Stimulated activated naive CD4-positive, alpha-beta T cell (primary cell): Measurements from ENCODE around the gene BICD2.
"Not testable (repeated sequence)": the region's sequence is repeated elsewhere in the genome, so short reads cannot be mapped to it uniquely, and the experiment has no call there.

Experiments
- DNase-seq, 6 experiments: peaks; one replicate each; lab custom pipeline; 2025; lab: John Stamatoyannopoulos, UW

The BICD2 gene

DNA sequence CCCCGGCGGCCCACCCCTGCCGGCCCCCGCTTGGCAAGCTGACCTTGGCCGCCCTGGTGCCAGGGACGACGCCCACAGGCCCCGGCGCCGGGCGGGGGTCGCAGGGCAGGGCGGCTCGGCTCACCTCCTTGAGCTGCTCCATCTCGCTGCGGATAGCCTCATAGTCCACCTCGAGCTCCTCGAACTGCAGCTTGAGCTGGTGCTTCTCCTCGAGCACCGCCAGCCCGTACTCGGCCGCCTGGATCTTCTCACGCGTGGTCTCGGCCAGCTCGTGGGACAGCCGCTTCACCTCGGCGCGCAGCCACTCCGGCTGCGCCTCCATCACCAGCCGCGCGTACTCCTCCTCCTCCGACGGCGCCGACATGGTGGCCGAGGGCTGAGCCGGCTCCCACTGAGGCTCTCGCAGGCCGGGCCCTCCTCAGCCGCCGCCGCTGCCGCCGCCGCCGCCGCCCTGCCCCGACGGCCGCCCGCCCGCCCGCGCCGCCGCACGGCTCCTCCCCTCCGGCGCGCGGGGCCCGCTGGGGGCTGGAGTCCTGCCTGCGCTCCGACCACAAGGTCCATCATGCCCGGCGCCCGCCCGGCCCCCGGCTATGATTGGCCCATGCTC lies at the start of gene BICD2:
Gene BICD2 (minus strand): TSS at position 453 of the 607 bp plus-strand sequence. CDS start 89 bp downstream, at position 364.
- DNase-seq: no peak

DNA sequence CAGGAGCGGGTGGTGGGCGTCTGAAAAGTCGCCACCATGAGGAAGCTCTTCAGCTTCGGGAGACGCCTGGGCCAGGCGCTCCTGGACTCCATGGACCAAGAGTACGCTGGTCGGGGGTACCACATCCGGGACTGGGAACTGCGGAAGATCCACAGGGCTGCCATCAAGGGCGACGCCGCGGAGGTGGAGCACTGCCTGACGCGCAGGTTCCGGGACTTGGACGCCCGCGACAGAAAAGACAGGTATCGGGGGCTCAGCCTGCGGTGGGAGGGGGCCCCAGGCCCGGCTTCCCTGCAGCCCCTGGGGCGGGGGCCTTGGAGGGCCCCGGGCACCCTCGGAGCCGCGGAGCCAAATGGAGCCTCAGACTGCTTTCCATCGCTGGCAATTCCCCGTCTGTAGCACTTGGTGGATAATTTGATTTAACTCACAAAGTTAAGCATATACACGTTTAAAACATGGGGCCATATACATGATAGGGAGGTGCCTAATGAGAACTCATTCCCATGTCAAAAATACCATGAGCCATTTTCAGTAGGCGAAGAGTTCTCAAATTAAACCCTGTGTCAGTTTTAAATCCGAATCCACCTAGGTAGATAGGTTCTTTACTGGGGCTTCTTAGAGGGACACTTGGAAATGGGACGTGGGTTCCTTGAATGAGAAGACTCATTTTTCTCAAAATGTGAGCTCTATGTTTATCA lies 45.1 kb upstream of the BICD2 start:
- peak in 2 of 6 experiments; percentile 22 to 25 for DNase-seq

DNA sequence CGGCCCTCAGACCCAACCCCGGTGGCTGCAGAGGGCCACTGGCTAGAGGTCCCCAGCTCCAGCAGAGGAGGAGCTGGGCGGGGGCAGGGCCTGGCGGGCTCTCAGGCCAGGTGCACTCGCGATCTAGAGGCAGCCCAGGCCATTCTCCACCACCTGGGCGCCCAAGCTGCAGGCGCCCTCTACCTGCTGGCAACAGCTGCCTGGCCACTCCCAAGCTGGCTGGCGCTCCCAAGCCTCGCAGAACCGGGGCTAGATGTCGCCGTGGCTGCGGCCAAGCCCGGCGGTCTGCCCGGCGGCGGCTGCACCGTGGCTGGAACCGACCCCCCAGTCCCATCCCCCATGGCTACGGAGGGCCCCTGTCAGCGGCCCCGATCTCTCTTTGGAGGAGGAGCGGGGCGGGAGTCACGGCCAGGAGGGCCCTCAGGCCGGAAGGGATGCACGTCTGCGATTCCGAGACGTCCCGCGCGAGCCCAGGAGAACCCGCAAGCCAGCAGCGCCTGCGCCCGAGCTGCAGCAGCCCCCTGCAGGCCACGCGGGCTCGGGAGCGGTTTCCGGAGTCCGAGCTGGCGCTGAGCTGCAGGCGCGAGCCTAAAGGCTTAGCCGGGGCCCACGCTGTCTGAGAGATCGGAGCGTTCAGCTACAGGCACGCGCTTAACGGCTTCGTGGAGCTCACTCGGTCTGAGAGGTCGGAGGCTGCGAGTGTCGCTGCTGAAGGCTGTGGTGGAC lies 44.3 kb upstream of the BICD2 start:
- DNase-seq: peak; percentile 19 to 57 (median 36)

DNA sequence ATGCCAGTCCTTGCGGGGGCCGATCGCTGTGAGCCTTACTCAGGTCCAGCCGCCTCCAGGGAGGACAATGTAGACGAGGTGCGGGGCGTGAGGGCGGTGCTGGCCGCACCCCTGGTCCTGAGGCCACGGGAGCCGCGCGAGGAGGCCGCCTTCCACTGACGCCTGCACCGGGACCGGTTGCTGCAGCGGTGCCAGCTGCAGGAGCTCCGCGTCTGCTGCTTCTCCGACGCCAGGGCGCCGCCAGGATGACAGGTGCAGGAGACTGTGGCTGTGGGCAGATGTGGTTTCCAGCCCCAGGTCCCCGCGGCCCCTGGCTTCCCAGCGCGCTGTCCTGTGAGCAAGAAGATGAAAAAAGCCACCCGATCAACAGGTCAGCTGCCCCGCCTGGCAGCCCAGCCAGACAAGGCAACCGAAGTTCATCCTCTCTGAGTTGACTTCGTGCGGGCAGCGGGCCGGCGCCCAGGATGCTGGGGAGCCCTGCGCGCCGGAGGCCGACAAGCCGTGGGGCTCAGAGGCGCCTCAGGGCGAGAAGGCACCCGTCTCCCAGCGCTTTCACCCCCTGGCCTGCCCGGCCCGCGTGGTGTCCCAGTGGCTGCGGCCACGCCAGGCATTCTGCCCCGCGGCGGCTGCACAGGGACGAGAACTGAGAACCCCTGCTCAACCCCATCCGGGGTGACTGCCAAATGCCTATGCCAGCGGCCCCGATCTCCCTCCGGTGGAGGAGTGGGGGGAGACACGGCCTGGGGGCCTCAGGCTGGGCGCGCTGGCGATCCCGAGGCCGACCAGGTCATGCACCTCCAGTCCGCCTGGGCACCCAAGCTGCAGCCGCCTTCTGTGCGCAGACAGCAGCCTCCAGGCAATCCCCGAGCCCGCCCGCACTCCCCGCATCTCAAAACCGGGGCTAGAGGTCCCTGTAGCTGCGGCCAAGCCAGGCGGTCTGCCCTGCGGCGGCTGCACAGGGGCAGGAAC lies 43.4 kb upstream of the BICD2 start:
- DNase-seq: peak in 4 of 6 experiments; percentile 5 to 64 (median 36)

DNA sequence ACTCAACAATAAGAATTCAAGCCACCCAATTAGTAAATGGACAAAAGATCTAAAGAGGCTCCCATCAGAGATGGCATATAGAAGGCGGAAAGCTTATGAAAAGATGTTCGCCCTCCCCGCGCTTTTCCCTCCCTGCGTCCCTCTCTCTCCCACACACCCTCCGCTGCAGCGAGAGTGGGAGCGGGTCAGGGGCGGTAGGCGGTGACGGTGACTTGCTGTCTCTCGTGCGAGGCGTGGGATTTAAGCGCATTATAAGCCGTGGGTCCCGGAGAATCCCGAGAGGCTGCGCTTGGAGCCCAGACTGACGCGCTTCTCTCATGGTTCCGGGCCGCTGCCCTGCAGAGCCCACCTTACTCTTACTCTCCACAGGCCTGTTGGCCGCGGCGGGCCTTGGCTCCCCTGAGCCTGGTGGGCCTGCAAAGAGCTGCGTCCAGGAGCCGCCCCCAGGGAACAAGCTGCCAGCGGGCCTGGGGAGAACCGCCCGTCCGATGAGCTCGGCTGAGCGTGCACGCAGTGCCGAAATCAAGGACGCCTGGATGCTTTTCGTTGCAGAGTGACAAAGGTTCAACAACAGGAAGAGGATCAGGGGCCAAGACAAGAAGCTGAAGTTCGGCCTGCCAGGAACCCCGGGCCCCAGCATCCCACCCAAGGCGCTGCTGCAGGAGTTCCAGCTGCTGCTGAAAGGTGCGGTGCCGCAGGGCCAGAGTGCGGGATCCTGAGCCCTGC lies 42.6 kb upstream of the BICD2 start:
- peak in 2 of 6 experiments; percentile 18 to 49 for DNase-seq

DNA sequence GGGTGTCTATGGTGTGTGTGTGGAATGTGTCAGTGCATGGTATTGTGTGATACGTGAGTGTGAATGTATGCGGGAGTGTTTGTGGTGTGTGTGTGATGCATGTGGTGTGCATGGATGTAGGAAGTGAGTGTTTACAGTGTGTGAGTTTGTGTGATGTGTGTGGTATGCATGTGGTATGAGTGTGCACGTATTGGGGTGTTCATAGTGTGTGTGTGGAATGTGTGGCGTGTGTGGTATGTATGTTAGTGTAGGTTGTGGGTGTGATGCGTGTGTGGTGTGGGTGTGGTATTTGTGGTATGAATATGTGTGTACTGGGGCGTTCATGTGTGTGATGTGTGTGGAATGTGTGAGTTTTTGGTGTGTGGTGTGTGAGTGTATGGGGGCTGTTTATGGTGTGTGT lies 40.1 kb upstream of the BICD2 start:
- DNase-seq: no peak

DNA sequence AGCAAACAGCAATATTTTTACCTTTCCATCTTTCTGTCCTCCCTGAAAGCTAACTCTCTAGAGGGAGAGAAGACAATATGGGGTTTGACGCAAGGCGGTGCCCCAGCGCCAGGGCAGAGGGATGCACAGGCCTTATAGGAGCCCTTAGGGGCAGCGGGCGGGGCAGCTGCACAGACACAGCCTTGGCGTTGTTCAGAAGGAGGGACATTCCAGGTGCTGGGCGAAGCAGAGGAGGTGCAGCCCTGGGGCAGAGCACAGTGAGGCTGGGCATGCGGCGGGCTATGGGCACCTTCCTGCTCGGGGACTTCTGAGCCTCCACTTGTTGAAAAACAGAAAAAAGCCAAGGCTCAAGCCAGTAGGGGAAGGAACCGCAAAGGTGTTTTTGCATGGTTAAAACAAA lies 33.7 kb upstream of the BICD2 start:
- DNase-seq: no peak

DNA sequence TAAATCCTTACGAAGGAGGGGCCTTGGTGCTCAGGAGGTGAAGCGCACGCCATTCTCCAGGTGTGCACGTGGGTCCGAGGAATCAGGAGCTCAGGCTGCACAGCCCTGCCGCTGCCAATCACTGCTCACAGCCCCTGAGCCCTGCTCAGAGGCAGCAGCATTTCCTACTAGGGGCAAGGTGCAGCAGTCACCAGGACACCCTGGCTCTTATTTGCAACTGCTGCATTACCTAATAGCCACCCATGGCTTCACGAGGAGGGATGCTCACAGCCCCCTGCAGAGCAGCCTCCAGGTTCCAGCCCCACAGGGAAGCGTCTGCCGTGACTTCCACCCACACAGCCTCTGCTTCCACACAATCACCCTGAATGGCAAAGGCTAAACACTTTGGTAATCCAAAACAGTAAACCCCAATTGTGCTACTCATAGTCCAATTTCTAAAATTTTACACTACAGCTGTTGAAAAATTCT lies 31.7 kb upstream of the BICD2 start:
- DNase-seq: not testable (repeated sequence)

DNA sequence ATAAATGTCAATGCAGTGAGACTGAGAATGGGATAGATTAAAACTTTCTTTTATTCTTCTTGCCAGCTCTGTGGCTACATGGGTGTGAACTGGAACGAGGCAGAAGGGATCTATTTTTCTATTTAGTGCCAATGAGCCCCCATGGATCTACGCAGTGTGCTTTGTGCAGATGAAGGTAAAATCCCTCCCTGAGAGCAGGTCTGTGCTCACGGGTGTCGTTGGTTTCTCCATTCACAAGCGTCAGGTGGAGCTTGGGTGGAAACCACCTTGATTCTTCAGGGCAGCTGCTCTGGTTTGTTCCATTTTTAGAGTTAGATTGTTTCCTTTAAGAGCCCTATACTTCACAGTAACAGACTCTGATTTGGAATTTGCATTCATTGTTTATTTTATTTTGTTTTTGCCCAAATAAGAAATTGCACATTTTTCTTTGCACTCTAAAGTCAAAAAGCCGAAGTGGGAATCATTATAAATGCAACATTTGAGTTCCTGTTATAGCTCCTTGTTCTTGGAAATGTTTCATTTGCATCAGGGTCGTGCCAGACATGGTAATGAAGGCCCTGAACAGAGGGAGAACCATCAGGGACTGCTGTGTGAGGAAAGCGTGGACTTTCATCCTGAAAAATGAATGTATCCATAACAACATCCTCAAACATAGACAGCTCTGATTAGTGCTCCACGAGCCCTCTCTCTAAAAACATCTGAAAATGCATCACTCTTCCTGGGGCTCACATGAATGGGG lies 31.1 kb upstream of the BICD2 start:
- no peak for DNase-seq

DNA sequence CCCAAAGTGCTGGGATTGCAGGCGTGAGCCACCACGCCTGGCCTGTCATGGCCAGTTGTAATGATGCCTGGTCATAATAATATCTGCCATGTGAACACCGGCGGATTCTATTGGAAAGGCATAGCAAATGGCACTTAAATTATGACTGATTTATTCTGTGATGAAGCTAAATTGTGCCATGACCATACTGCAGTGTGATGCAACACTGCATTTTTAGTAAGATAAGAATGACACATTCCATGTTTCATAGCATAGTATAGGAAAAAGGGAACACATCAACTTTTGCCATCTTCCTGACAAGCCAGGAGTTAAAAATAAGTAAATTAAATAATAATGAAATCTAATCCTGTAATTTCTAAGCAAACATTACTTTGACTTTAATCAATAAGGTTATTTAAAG lies 30.4 kb upstream of the BICD2 start:
- no peak for DNase-seq

DNA sequence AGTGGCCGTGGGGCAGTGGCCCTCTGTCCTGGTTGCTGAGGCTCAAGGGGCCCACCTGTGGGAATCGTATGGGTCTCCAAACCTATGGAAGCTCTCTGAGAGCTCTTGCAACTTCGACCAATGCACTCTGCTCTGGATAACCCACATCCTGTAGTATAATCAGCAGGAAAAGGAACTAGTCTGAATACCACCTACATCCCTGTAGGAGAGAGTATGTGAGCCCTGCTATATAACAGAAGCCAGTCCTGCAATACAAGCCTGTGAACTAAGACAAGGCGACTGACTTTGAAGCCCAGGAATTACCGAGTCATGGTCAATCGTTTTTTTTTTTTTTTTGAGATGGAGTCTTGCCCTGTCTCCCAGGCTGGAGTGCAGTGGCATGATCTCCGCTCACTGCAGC lies 29.8 kb upstream of the BICD2 start:
- DNase-seq: no peak

DNA sequence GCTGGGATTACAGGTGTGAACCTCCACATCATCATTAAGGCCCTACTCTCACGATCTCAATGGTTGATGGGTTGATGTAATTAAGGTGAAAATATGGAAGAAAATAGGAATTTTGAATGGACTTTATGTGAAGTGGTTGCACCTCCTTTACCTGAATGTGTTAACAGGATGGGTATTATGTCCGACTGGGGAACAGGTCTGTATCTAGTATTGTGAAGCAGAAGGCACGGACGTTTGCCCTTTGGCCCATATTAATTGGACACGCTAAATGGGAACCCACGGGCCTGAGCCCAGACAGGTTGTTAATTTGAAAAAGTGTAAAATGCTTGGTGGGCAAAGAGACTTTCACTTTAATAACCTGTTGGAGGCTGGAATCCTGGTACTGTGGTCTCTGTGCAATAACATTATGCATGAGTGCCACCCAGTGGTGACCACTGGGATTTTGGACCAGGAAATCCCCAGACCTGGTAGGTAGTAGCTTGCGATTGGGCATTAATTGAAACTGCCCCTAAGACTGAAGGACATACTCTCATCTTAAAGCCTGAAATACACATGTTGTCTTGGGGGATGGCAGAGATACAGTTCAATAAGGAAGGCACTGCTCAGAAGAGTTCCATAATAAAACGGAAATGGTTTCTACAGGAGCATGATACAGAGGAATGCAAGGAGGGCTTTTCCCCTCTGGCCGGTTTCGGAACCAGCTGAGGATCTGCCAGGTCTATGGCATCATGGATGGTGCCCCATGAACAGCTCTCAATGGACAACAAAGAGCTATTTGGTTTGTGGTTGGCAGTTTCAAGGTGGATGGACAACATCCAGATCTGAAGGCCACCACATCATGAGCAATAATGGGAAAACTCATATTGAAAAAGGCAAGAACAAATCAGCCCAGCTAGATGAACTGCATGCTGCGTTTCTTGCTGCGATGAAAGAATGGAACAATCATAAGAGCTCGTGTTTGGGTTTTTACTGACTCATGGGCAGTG lies 26.2 kb upstream of the BICD2 start:
- DNase-seq: peak; percentile 52 to 75 (median 66)

DNA sequence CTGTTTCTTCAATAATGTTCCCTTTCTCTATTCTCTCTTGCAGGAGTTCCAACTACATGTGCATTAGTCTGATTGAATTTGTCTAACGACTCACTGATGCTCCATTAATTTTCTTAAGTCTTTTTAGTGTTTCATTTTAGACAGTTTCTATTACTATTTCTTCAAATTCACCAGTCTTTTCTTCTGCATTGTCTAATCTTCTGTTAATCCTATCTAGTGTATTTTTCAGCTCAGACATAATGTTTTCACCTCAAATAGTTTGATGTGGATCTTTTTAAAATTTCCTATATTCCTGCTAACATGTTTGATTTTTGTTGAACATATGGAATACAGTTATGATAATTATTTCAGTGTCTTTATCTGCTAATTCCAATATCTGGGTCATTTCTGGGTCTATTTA lies 21.7 kb upstream of the BICD2 start:
- no peak for DNase-seq

DNA sequence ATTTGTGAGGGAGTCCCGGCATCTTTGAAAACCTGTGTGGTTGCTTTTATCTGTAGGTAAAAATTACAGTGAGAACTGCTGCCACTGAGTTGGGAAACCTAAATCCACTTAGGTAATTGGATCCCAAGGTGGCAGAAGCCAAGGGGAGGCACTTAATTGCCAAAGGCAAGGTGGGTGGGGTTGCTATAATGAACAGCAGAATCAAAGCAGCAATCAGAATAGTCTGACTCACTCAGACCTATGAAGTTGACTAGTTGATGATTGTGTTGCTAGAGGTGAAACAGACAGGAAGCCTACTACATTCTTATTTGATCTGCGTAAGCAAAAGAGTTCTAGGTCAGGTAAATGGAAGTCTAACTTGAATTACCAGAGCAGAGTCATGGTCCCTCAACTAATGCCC lies 17.3 kb upstream of the BICD2 start:
- DNase-seq: peak in 2 of 6 experiments; percentile 21 to 24

DNA sequence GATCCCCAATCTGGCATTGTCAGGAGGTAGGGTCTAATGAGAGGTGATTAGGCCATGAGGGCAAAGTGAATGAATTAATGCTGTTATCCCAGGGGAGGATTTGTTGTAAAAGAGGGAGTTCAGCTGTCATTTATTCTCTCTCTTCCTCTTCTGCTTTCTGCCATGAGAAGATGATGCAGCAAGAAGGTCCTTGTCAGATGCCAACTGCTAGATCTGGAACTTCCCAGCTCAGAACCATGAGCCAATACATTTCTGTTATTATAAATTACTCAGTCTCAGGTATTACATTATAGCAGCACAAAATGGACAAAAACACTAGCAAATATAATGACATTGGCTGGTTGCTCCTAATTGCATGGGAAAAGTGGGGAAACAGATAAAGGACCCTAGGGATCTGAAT lies 15.6 kb upstream of the BICD2 start:
- no peak for DNase-seq

DNA sequence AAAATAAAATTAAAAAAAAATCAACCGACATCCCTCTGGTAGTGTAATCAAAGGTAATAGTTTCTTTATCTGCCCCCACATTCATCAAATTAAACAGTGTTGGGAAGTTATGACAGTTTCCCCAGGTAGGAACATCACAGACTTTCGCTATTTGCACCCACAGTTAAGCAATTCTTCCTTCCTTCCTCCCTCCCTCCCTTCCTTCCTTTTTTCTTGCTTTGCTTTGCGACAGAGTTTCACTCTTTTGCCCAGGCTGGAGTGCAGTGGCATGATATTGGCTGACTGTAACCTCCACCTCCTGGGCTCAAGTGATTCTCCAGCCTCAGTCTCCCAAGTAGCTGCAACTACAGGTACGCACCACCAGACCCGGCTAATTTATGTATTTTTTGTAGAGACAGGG lies 10.8 kb upstream of the BICD2 start:
- DNase-seq: no peak

DNA sequence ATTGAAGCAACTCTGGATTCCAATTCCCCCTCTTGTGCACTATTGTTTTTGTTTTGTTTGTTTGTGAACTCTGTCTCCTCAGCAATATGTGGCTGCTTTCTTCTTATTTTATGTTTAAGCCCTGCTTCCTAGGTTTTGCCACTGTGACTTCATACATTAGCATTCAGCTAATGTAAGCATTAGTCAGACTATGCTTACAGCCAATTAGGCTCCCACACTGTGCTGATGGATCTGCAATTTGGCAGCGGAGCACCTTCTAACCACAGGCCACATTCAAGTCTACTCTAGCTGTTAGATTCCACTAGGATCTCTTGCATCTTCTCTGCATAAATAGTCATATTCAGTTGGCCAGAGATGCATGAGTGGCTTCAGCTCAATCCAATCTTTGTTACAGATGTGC lies 9.6 kb upstream of the BICD2 start:
- no peak for DNase-seq

DNA sequence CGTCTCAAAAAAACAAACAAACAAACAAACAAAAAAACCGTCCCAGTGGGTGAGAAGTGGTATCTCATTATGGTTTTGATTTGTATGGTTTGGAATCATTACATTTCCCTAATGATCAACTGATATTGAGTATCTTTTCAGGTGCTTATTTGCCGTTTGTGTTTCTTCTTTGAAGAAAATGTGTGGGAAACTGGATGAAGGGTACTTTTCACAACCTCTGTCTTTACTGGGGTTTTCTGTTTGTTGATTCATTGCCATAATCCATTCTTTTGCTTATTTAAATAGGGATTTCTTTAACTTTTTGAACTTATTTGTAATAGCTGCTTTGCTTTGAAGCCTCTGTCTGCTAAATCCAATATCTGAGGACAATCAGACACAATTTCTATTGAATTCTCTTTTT lies 9.2 kb upstream of the BICD2 start:
- no peak for DNase-seq

DNA sequence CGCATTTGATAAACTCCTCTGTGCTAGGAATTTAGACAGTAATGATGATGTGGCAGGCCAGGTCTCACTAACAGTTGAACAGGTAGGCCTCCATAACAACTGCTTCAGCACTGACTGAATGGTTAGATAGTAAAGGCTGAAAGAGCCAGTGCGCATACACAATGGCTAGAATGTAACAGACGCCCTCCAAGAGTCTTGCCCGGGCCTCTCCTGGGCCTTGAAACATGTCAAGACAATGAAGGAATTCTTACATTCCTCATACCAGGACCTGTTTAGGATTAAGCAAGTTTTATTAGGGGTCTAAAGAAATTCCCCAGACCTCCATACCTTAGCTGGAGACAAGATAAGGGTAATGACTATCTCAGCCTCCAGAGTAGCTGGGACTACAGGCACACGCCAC lies 6.7 kb upstream of the BICD2 start:
- DNase-seq: no peak
